Thymus (tissue), 11 donors: Measurements from ENCODE around the gene GHR. TPM values are rescaled to one million over a fixed set of nuclear protein-coding genes. Genes with fewer than 3 reads are reported as not detected.

Experiments
- DNase-seq, 9 donors: peaks; one replicate each; pipeline ENCODE4 v3.0.0-alpha.2; 2013; ENCODE audit warnings: low spot score in 9 of 9, low read depth in 6 of 9, missing footprints in 1 of 9
- H3K27ac ChIP-seq, 2 donors: one replicate each; pipeline ENCODE4 v1.5.1; 2013; ENCODE audit warnings: control low read depth in 1 of 2, low read depth in 1 of 2, low read length in 1 of 2, mild to moderate bottlenecking in 1 of 2, moderate library complexity in 1 of 2
- H3K27me3 ChIP-seq, 2 donors: one replicate each; pipeline ENCODE4 v1.5.1; 2013; ENCODE audit warnings: low read length in 1 of 2; ENCODE audit not compliant: control insufficient read depth in 2 of 2, insufficient read depth in 1 of 2
- H3K36me3 ChIP-seq, 2 donors: one replicate each; pipeline ENCODE4 v1.5.1; 2013; ENCODE audit warnings: low read length in 1 of 2, mild to moderate bottlenecking in 1 of 2, moderate library complexity in 1 of 2; ENCODE audit not compliant: control insufficient read depth in 2 of 2, insufficient read depth in 2 of 2
- H3K4me1 ChIP-seq, 2 donors: one replicate each; pipeline ENCODE4 v1.5.1; 2013; ENCODE audit warnings: low read length in 2 of 2; ENCODE audit not compliant: control insufficient read depth in 2 of 2, insufficient read depth in 2 of 2
- H3K4me3 ChIP-seq, 2 donors: one replicate each; pipeline ENCODE4 v1.5.1; 2013; ENCODE audit warnings: low read length in 2 of 2, control low read depth in 1 of 2, mild to moderate bottlenecking in 1 of 2
- H3K9me3 ChIP-seq, 2 donors: one replicate each; pipeline ENCODE4 v1.5.1; 2013; ENCODE audit warnings: low read length in 1 of 2, mild to moderate bottlenecking in 1 of 2; ENCODE audit not compliant: control insufficient read depth in 2 of 2, insufficient read depth in 1 of 2
- WGBS: extraction: QIAGEN DNeasy Blood & Tissue Kit; methylation state at CpG from one replicate; pipeline ENCODE4 v1.1.7; 2013; 5-methylcytosine and 5-hydroxymethylcytosine counted together
- polyA plus RNA-seq: library from polyadenylated mRNA; stranded (reverse); fragments of 200-250 nt; gene quantifications from one replicate; pipeline ENCODE4 v1.2.3, GENCODE V29; 2013
- total RNA-seq: library from RNA; stranded (reverse); fragments of 120-200 nt; gene quantifications from one replicate; pipeline ENCODE4 v1.2.4, GENCODE V29; 2013
- donor health status: healthy.

Gene GHR
- total and polyA plus RNA-seq, 2 donors = 1.8 to 4.5 TPM

DNA sequence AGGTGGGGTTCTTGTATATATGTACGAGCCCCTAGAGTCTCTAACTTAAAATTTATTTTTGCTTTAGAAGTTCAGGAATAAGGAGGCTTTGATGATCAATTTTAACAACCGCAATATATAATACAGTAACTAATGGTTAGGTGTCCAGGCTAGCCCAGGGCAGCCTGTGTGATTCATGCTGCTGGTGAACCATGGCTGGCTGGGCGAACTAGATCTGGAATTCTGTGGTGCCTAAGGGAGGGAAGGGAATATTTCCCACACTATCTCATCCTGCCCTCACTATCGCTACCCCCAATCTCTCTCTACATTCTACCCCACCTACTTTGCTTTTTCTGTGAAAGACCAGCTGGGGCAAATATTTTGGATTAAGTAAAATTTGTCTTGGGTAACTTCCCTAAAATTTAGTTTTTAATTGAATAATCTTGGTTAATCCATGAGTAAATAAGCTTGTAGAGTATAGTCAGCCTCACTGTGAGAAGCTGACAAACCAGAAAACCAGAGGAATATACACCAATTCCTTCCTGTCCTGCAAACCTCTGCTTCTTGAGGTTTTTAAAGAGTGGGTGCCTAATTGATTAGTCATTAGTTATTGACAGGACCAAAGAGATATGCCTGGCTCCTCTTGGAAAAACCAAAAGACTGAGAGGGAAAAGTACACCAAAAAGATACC lies 218.2 kb downstream of the GHR start:
- H3K4me3 ChIP-seq = no peak overlapping the region
- no peaks in the 10 kb centered on the region for H3K4me1 ChIP-seq
- H3K9me3 ChIP-seq = no peaks in the 10 kb centered on the region
- no peaks in the 10 kb centered on the region for H3K36me3 ChIP-seq
- DNase-seq = no peak
- 94% methylated on average over 4 of the region's 4 CpGs for WGBS
- no peak overlapping the region for H3K27ac ChIP-seq
- no peaks in the 10 kb centered on the region for H3K27me3 ChIP-seq

DNA sequence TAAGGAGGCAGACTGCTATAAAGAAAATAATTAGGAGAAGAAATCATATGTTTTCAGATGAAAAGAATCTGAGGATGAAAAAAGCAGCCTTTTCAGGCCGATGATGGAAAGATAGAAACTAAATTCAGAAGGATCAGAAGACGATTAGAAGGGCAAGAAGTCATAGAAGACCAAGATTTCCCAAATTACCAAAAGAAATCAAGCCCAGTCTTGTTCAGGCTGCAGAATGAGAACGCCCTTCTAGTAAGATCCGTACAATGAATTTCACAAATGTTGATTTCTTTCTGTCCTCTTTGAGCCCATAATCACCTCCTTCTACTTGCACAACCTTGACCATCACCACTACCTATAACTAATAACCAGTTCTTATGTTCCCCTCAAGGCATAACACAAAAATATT lies 218.8 kb downstream of the GHR start:
- Histone ChIP-seq H3K27ac (no peak overlapping the region), H3K27me3 (no peaks in the 10 kb centered on the region), H3K4me1 (no peaks in the 10 kb centered on the region), H3K4me3 (no peak overlapping the region), H3K9me3 (no peaks in the 10 kb centered on the region), H3K36me3 (no peaks in the 10 kb centered on the region)
- 96% methylated on average over 4 of the region's 4 CpGs for WGBS
- DNase-seq = no peak

- Histone ChIP-seq H3K27ac (no peak overlapping the region), H3K4me3 (no peak overlapping the region), H3K36me3 (no peaks in the 10 kb centered on the region), H3K27me3 (no peaks in the 10 kb centered on the region), H3K4me1 (no peaks in the 10 kb centered on the region), H3K9me3 (no peaks in the 10 kb centered on the region)
- no peak for DNase-seq
- 91% methylated on average over 1 of the region's 1 CpG for WGBS
Observed at GRCh38 chr5:42643360-42643759, 220.1 kb downstream of the GHR start.

DNA sequence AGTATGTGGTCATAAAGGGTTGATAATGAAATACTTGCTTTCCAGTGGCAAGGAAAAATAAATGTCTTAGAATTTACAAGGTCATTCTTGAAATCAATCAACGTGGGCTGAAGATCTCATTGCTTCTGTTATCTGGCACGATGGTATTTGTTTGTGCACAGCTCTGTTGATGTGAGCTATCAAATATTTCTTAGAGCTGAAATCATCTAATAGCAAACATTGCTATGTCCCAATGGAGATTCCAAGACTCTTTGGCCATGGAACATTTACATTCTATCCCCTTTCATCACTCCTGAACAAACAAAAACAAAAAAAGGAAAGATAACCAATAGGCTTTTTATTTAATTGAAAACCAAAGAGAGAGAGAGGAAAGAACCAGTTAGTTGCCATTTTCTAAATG lies 221.9 kb downstream of the GHR start:
- WGBS = 91% methylated on average over 2 of the region's 2 CpGs

GRCh38 chr5:42648036-42648435 lies 224.8 kb downstream of the GHR start:
- no peaks in the 10 kb centered on the region for H3K27me3 ChIP-seq
- no peaks in the 10 kb centered on the region for H3K4me1 ChIP-seq
- H3K4me3 ChIP-seq = no peak overlapping the region
- DNase-seq = no peak
- 67% methylated on average over 3 of the region's 3 CpGs for WGBS
- no peaks in the 10 kb centered on the region for H3K9me3 ChIP-seq
- no peak overlapping the region for H3K27ac ChIP-seq
- H3K36me3 ChIP-seq = no peaks in the 10 kb centered on the region

More for the DNA sequence above, 221.9 kb downstream of the GHR start:
- no peaks in the 10 kb centered on the region for H3K36me3 ChIP-seq
- no peak for DNase-seq
- H3K4me1 ChIP-seq = no peaks in the 10 kb centered on the region
- H3K27ac ChIP-seq = no peak overlapping the region
- no peaks in the 10 kb centered on the region for H3K27me3 ChIP-seq
- H3K9me3 ChIP-seq = no peaks in the 10 kb centered on the region
- no peak overlapping the region for H3K4me3 ChIP-seq

GRCh38 chr5:42648915-42649314 lies 225.7 kb downstream of the GHR start:
- H3K9me3 ChIP-seq = no peaks in the 10 kb centered on the region
- no peak overlapping the region for H3K27ac ChIP-seq
- no peaks in the 10 kb centered on the region for H3K27me3 ChIP-seq
- 86% methylated on average over 1 of the region's 1 CpG for WGBS
- no peaks in the 10 kb centered on the region for H3K4me1 ChIP-seq
- no peaks in the 10 kb centered on the region for H3K36me3 ChIP-seq
- H3K4me3 ChIP-seq = no peak overlapping the region
- DNase-seq = no peak

- Histone ChIP-seq H3K4me3 (no peak overlapping the region), H3K36me3 (no peaks in the 10 kb centered on the region), H3K4me1 (no peaks in the 10 kb centered on the region), H3K27me3 (no peaks in the 10 kb centered on the region), H3K27ac (no peak overlapping the region), H3K9me3 (no peaks in the 10 kb centered on the region)
- WGBS = 94% methylated on average over 3 of the region's 3 CpGs
- no peak for DNase-seq
Observed at GRCh38 chr5:42650084-42650483, 226.8 kb downstream of the GHR start.

DNA sequence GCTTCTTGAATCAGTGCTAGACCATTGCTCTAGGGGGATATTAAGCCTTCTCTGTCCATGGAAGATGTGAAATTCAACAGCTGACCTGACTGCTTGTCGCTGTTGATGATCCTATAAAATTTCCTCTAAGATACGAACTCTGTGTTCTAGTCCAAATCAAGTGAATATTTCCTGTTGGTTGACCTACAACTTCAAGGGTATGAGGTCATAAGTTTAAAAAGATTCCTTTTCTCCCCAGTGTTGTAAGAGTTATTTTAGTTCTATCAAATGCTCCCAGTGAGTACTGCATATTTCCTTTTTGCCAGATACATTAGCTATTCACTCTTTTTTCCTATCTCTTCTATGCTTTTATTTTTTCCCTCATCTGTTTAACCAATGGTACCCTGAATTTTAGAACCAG lies 230.5 kb downstream of the GHR start:
- H3K27ac ChIP-seq = no peak overlapping the region
- no peak for DNase-seq
- H3K27me3 ChIP-seq = no peaks in the 10 kb centered on the region
- H3K9me3 ChIP-seq = no peaks in the 10 kb centered on the region
- H3K4me1 ChIP-seq = no peaks in the 10 kb centered on the region
- no peaks in the 10 kb centered on the region for H3K36me3 ChIP-seq
- WGBS = 96% methylated on average over 2 of the region's 2 CpGs
- H3K4me3 ChIP-seq = no peak overlapping the region

DNA sequence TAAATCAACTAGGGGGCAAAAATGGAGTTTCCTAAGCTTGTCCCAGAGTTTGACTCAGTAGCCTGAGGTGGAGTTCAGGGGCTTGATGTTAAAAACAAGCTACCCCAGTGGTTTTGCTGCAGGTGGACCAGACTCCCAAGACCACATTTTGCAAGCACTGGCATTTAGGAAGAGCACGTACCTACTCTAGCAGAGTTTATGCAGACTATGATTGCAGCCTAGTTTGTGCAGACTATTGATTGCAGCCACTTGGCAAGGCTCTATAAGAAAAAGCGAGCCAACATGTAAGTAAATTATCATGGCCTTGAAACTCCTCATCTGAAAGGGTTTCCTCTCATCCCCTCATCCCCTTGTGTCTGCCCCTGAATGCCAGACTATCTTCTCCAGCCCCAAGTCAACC lies 231.4 kb downstream of the GHR start:
- no peaks in the 10 kb centered on the region for H3K4me1 ChIP-seq
- DNase-seq = no peak
- no peaks in the 10 kb centered on the region for H3K9me3 ChIP-seq
- H3K27me3 ChIP-seq = no peaks in the 10 kb centered on the region
- 98% methylated on average over 2 of the region's 2 CpGs for WGBS
- no peaks in the 10 kb centered on the region for H3K36me3 ChIP-seq
- H3K27ac ChIP-seq = no peak overlapping the region
- no peak overlapping the region for H3K4me3 ChIP-seq
